K562 (cell line): ENCODE results near the gene NOSIP. TPM values are rescaled to one million over a fixed set of nuclear protein-coding genes. Genes with fewer than 3 reads are reported as not detected.

Source experiments
- BRD4 ChIP-seq: fragments of 200-600 bp; sonication (generic); IDR thresholded peaks from 2 replicates; pipeline ENCODE4 v1.6.1; 2017; ENCODE audit warnings: inconsistent platforms
- CHCHD3 ChIP-seq: fragments of 250-450 bp; sonication (Bioruptor Pico); IDR thresholded peaks from 2 replicates; pipeline ENCODE4 v2.1.2; 2022; ENCODE audit warnings: mild to moderate bottlenecking
- CXXC5 ChIP-seq: fragments of 250-450 bp; sonication (Bioruptor Pico); IDR thresholded peaks from 2 replicates; pipeline ENCODE4 v1.8.0; 2022; ENCODE audit warnings: inconsistent platforms, mild to moderate bottlenecking, moderate library complexity
- DMBX1 ChIP-seq: fragments of 250-450 bp; sonication (Bioruptor Pico); IDR thresholded peaks from 2 replicates; pipeline ENCODE4 v1.8.0; 2022; ENCODE audit warnings: inconsistent platforms, mild to moderate bottlenecking, moderate library complexity, borderline replicate concordance
- EP300 ChIP-seq: IDR thresholded peaks from 2 replicates; pipeline ENCODE4 v1.6.1; 2012; ENCODE audit warnings: low read length, improper control_type of control experiment
- ETS2 ChIP-seq: IDR thresholded peaks from 2 replicates; pipeline ENCODE4 v1.6.1; 2016; ENCODE audit warnings: borderline replicate concordance, missing genetic modification characterization, mild to moderate bottlenecking, moderate library complexity, missing compliant biosample characterization; ENCODE audit not compliant: poor library complexity, severe bottlenecking
- HCFC1 ChIP-seq: IDR thresholded peaks from 2 replicates; pipeline ENCODE4 v1.6.1; 2012; ENCODE audit warnings: low read depth, low read length, improper control_type of control experiment
- HNRNPK ChIP-seq: fragments of 200-400 bp; formaldehyde crosslinking; IDR thresholded peaks from one replicate; pipeline ENCODE4 v1.6.1; 2018; ENCODE audit warnings: mild to moderate bottlenecking, low read depth, low read length; ENCODE audit not compliant: poor library complexity, severe bottlenecking
- KDM4B ChIP-seq, 2 experiments: fragments of 450-650 bp in 1 of 2; sonication (generic) in 1 of 2; IDR thresholded peaks; 2 replicates each; pipeline ENCODE4 v1.6.1; 2016 to 2017; ENCODE audit warnings: borderline replicate concordance in 2 of 2, antibody characterized with exemption in 1 of 2, low read depth in 1 of 2, mild to moderate bottlenecking in 1 of 2
- LARP7 ChIP-seq: fragments of 450-650 bp; IDR thresholded peaks from 2 replicates; pipeline ENCODE4 v1.6.1; 2016
- MIER1 ChIP-seq: fragments of 450-650 bp; IDR thresholded peaks from 2 replicates; pipeline ENCODE4 v1.6.1; 2016; ENCODE audit warnings: antibody characterized with exemption, mild to moderate bottlenecking, low read depth
- RNF2 ChIP-seq: sonication (generic); IDR thresholded peaks from 2 replicates; pipeline ENCODE4 v1.6.1; 2016
- SIRT6 ChIP-seq: IDR thresholded peaks from one replicate; pipeline ENCODE4 v1.6.1; 2012; ENCODE audit warnings: low read depth, mild to moderate bottlenecking, control low read depth, inconsistent platforms, low read length, moderate library complexity
- TAF1 ChIP-seq: IDR thresholded peaks from 2 replicates; pipeline ENCODE4 v1.6.1; 2011; ENCODE audit warnings: mild to moderate bottlenecking, low read length, moderate library complexity; ENCODE audit not compliant: insufficient read depth, control insufficient read depth, severe bottlenecking; ENCODE audit errors: extremely low read depth
- YBX1 ChIP-seq: fragments of 450-650 bp; IDR thresholded peaks from 2 replicates; pipeline ENCODE4 v1.7.1; 2016; ENCODE audit warnings: mild to moderate bottlenecking
- ZNF79 ChIP-seq: fragments of 250-450 bp; sonication (Bioruptor Pico); IDR thresholded peaks from 2 replicates; pipeline ENCODE4 v1.4.0; 2020; ENCODE audit warnings: low read depth, mild to moderate bottlenecking, moderate library complexity
- polyA plus RNA-seq, 8 experiments: library from polyadenylated mRNA; depleted of rRNA in 4 of 8; stranded (reverse) in 5 of 8; unstranded in 3 of 8; fragments of >200 nt; fragmentation: Nextera tagmentation in 2 of 8; fragmentation: Illumina TruSeq in 1 of 8; extraction: Ambion mirVana in 2 of 8; extraction: Trizol in 1 of 8; gene quantifications; 2 replicates each; pipeline versions ENCODE4 v1.2.1 to v1.2.3, GENCODE V29; 2011 to 2014; ENCODE audit warnings: inconsistent platforms in 1 of 8, missing spikeins in 1 of 8
- total RNA-seq, 7 experiments: library from RNA; depleted of rRNA in 6 of 7; stranded (reverse); fragments of >200 nt in 6 of 7; fragmentation: Illumina TruSeq in 2 of 7; extraction: Trizol in 2 of 7; gene quantifications; 2 replicates each; pipeline versions ENCODE4 v1.2.1 to v1.2.3, GENCODE V29; 2011 to 2021; ENCODE audit warnings: low replicate concordance in 1 of 7
- TF ChIP-seq, protein P1 (sequence below): fragments of 450-650 bp; conservative IDR thresholded peaks from 2 replicates; pipeline ENCODE4 v1.6.1; 2016; ENCODE audit warnings: missing genetic modification characterization, low read depth, mild to moderate bottlenecking, missing compliant biosample characterization, moderate library complexity
- TF ChIP-seq, protein P2 (sequence below): fragments of 450-650 bp; formaldehyde crosslinking; IDR thresholded peaks from 2 replicates; pipeline ENCODE4 v1.4.0; 2020; ENCODE audit warnings: mild to moderate bottlenecking, moderate library complexity
- TF ChIP-seq, protein P3 (sequence below): fragments of 250-450 bp; sonication (Bioruptor Pico); IDR thresholded peaks from 2 replicates; pipeline ENCODE4 v1.8.0; 2022; ENCODE audit warnings: moderate library complexity, mild to moderate bottlenecking, inconsistent platforms
- TF ChIP-seq, protein P4 (sequence below), 2 experiments: IDR thresholded peaks; 2 replicates each; pipeline ENCODE4 v1.6.1; 2011; ENCODE audit warnings: borderline replicate concordance in 1 of 2, control low read depth in 1 of 2, low read depth in 1 of 2, low read length in 1 of 2, mild to moderate bottlenecking in 1 of 2, mixed read lengths in 1 of 2, moderate library complexity in 1 of 2; ENCODE audit not compliant: insufficient read depth in 1 of 2, insufficient read length in 1 of 2, poor library complexity in 1 of 2, severe bottlenecking in 1 of 2; ENCODE audit errors: extremely low read depth in 1 of 2
- TF ChIP-seq, protein P5 (sequence below), 3 experiments: fragments of 200-800 bp in 1 of 3; sonication (Bioruptor generic) in 1 of 3; sonication (generic) in 1 of 3; formaldehyde crosslinking in 1 of 3; IDR thresholded peaks; 2 replicates each; pipeline versions ENCODE4 v1.6.1 to v1.8.0; 2016 to 2022; ENCODE audit warnings: mild to moderate bottlenecking in 2 of 3, missing compliant biosample characterization in 2 of 3, missing genetic modification characterization in 2 of 3, missing genetic modification reagents in 1 of 3

Gene NOSIP
- total and polyA plus RNA-seq, 9 of the 15 experiments (the other 6 are each of a cell fraction or from before 2014, with no cell fraction given) = 14.4 to 153 (median 79.9) TPM

DNA sequence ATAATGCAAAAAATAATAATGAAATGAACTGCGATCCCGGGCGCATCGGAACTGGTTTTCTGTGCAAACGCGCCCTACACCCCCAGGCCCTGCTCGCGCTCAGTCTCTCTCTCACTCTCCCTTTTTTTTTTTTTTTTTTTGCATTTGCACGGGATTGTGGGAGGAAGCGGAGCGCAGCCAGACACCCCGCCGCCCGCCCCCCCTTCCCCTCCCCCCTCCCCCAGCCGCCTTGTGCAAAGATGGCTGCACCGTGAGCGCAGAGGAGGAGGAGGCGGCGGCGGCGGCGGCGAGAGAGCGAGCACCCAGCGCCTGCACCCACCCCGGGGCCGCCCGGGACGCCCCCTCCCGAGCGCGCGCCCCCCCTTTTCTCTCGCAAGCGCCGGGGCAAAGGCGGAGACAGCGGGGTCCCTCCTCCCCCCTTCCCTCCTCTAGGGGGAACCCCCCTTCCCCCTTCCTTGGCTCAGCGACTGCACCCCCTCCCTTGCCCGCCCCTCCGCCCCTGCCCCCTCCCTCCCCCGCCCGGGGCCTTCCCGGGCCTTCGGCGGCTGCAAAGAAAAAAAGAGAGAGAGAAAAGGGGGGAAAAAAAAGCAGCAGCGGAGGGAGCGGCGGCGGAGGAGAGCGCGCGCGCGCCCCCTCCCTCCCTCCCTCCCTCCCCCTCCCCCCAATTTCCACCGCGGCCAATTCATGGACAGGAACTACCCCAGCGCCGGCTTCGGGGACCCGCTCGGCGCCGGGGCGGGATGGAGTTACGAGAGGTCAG lies 10.8 kb upstream of the NOSIP start, which contains the start of gene PRR12 (continued):
- TF ChIP-seq, protein P1, sequence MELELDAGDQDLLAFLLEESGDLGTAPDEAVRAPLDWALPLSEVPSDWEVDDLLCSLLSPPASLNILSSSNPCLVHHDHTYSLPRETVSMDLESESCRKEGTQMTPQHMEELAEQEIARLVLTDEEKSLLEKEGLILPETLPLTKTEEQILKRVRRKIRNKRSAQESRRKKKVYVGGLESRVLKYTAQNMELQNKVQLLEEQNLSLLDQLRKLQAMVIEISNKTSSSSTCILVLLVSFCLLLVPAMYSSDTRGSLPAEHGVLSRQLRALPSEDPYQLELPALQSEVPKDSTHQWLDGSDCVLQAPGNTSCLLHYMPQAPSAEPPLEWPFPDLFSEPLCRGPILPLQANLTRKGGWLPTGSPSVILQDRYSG (tag) = no peak
- TF ChIP-seq, protein P2, sequence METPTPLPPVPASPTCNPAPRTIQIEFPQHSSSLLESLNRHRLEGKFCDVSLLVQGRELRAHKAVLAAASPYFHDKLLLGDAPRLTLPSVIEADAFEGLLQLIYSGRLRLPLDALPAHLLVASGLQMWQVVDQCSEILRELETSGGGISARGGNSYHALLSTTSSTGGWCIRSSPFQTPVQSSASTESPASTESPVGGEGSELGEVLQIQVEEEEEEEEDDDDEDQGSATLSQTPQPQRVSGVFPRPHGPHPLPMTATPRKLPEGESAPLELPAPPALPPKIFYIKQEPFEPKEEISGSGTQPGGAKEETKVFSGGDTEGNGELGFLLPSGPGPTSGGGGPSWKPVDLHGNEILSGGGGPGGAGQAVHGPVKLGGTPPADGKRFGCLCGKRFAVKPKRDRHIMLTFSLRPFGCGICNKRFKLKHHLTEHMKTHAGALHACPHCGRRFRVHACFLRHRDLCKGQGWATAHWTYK (CRISPR knock-in tag) = no peak
- TF ChIP-seq YBX1 (no peak), HNRNPK (peak; percentile 11), ZNF79 (CRISPR knock-in tag) (no peak), RNF2 (no peak), CHCHD3 (CRISPR knock-in tag) (no peak), LARP7 (no peak), DMBX1 (CRISPR knock-in tag) (no peak), HCFC1 (no peak), CXXC5 (CRISPR knock-in tag) (peak; percentile 25; the same call in 1 of the 2 replicates), TAF1 (peak; percentile 56), SIRT6 (no peak), EP300 (peak; percentile 7; the same call in 1 of the 2 replicates), ETS2 (tag) (no peak), KDM4B (IDR thresholded peaks at IDR 0.05; ENCODE audit: borderline replicate concordance in 2 of 2, low read depth in 1 of 2) (peak in 1 of 2 experiments; percentile 42; a peak in 1 of 4 replicates), MIER1 (no peak), BRD4 (0 out of 2 replicates have a peak, but pooled peaks have one; percentile 12)
- TF ChIP-seq, protein P3, sequence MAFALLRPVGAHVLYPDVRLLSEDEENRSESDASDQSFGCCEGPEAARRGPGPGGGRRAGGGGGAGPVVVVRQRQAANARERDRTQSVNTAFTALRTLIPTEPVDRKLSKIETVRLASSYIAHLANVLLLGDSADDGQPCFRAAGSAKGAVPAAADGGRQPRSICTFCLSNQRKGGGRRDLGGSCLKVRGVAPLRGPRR = no peak
- TF ChIP-seq, protein P4, sequence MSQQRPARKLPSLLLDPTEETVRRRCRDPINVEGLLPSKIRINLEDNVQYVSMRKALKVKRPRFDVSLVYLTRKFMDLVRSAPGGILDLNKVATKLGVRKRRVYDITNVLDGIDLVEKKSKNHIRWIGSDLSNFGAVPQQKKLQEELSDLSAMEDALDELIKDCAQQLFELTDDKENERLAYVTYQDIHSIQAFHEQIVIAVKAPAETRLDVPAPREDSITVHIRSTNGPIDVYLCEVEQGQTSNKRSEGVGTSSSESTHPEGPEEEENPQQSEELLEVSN (IDR thresholded peaks at IDR 0.05; ENCODE audit: borderline replicate concordance in 1 of 2, extremely low read depth in 1 of 2, insufficient read depth in 1 of 2, insufficient read length in 1 of 2, low read depth in 1 of 2, low read length in 1 of 2, poor library complexity in 1 of 2, severe bottlenecking in 1 of 2) = peak in 1 of 2 experiments; percentile 26
- TF ChIP-seq, protein P5, sequence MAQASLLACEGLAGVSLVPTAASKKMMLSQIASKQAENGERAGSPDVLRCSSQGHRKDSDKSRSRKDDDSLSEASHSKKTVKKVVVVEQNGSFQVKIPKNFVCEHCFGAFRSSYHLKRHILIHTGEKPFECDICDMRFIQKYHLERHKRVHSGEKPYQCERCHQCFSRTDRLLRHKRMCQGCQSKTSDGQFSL (CRISPR knock-in tag; IDR thresholded peaks at IDR 0.05) = peak; percentile 86
- TF ChIP-seq, protein P5 (tag; IDR thresholded peaks at IDR 0.05) = peak in 1 of 2 experiments; percentile 96; a peak in 2 of 4 replicates
